ENCODE results near the gene COL9A1. TPM values are rescaled to one million over a fixed set of nuclear protein-coding genes. Genes with fewer than 3 reads are reported as not detected.

Gene COL9A1
- total and polyA plus RNA-seq, 9 of the 15 experiments (the other 6 are each of a cell fraction or from before 2014, with no cell fraction given) = 0.01 to 0.13 (median 0.06) TPM; not detected in 1

DNA sequence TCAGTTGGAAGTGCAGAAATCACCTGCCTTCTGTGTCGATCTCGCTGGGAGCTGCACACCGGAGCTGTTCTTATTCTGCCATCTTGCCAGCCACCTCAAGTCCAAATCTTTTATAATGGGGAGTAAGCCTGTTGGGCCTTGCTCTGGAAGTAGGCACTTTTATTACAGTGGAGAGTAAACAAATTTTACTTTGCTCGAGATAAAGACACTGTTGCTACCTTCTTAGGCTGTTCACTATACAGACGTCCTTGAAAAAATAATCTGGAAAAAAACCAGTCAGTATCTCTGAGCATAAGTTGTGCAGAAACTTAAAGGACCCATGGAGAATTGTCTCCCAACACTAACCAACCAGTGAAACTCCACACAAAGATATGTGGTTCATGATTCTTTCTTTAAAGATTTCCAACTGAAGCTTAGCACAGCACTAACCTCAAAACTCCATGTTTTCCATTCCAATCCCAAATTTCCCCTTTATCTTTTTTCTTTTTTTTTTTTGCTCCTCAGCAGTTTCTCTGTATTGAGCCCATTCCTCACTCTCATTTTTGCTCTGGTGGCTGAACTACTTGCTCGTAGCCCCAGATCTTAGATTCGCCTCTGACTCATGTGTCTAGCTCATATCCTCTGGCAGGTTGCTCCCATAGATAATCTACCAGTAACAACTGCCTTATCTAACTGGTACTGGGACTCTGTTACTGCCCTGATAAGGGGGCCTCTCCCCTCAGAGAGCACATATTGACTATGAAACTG, 34.3 kb upstream of the COL9A1 start (continued):
- TF ChIP-seq, protein P1, sequence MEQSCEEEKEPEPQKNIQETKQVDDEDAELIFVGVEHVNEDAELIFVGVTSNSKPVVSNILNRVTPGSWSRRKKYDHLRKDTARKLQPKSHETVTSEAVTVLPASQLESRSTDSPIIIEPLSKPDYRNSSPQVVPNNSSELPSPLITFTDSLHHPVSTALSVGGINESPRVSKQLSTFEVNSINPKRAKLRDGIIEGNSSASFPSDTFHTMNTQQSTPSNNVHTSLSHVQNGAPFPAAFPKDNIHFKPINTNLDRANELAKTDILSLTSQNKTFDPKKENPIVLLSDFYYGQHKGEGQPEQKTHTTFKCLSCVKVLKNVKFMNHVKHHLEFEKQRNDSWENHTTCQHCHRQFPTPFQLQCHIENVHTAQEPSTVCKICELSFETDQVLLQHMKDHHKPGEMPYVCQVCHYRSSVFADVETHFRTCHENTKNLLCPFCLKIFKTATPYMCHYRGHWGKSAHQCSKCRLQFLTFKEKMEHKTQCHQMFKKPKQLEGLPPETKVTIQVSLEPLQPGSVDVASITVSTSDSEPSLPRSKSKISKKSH (CRISPR knock-in tag; IDR thresholded peaks at IDR 0.05) = no peak
- TF ChIP-seq, protein P2, sequence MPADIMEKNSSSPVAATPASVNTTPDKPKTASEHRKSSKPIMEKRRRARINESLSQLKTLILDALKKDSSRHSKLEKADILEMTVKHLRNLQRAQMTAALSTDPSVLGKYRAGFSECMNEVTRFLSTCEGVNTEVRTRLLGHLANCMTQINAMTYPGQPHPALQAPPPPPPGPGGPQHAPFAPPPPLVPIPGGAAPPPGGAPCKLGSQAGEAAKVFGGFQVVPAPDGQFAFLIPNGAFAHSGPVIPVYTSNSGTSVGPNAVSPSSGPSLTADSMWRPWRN (IDR thresholded peaks at IDR 0.05; ENCODE audit: low read depth) = peak; percentile 94
- TF ChIP-seq JUNB (CRISPR knock-in tag; conservative IDR thresholded peaks at IDR 0.05) (peak; percentile 69), SETDB1 (IDR thresholded peaks at IDR 0.05; ENCODE audit: low read length) (no peak), HNRNPUL1 (IDR thresholded peaks at IDR 0.05; ENCODE audit: low read length) (no peak), SP1 (CRISPR knock-in tag; IDR thresholded peaks at IDR 0.05) (peak; percentile 45; the same call in 1 of the 2 replicates), DNMT1 (IDR thresholded peaks at IDR 0.05) (no peak), KLF1 (tag; IDR thresholded peaks at IDR 0.05) (peak; percentile 79), XRCC5 (IDR thresholded peaks at IDR 0.05; ENCODE audit: low read depth, low read length) (no peak), ZNF124 (CRISPR knock-in tag; IDR thresholded peaks at IDR 0.05) (no peak), CBX1 (IDR thresholded peaks at IDR 0.05; ENCODE audit: low read depth) (no peak), RFX7 (CRISPR knock-in tag; IDR thresholded peaks at IDR 0.05) (no peak), GATAD2A (IDR thresholded peaks at IDR 0.05) (peak; percentile 96; the same call in 1 of the 2 replicates)
- TF ChIP-seq, protein P3, sequence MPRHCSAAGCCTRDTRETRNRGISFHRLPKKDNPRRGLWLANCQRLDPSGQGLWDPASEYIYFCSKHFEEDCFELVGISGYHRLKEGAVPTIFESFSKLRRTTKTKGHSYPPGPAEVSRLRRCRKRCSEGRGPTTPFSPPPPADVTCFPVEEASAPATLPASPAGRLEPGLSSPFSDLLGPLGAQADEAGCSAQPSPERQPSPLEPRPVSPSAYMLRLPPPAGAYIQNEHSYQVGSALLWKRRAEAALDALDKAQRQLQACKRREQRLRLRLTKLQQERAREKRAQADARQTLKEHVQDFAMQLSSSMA (CRISPR knock-in tag; IDR thresholded peaks at IDR 0.05) = no peak
- TF ChIP-seq, protein P4, sequence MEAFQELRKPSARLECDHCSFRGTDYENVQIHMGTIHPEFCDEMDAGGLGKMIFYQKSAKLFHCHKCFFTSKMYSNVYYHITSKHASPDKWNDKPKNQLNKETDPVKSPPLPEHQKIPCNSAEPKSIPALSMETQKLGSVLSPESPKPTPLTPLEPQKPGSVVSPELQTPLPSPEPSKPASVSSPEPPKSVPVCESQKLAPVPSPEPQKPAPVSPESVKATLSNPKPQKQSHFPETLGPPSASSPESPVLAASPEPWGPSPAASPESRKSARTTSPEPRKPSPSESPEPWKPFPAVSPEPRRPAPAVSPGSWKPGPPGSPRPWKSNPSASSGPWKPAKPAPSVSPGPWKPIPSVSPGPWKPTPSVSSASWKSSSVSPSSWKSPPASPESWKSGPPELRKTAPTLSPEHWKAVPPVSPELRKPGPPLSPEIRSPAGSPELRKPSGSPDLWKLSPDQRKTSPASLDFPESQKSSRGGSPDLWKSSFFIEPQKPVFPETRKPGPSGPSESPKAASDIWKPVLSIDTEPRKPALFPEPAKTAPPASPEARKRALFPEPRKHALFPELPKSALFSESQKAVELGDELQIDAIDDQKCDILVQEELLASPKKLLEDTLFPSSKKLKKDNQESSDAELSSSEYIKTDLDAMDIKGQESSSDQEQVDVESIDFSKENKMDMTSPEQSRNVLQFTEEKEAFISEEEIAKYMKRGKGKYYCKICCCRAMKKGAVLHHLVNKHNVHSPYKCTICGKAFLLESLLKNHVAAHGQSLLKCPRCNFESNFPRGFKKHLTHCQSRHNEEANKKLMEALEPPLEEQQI (IDR thresholded peaks at IDR 0.05) = peak; percentile 98
- TF ChIP-seq, protein P5, sequence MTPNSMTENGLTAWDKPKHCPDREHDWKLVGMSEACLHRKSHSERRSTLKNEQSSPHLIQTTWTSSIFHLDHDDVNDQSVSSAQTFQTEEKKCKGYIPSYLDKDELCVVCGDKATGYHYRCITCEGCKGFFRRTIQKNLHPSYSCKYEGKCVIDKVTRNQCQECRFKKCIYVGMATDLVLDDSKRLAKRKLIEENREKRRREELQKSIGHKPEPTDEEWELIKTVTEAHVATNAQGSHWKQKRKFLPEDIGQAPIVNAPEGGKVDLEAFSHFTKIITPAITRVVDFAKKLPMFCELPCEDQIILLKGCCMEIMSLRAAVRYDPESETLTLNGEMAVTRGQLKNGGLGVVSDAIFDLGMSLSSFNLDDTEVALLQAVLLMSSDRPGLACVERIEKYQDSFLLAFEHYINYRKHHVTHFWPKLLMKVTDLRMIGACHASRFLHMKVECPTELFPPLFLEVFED (CRISPR knock-in tag; conservative IDR thresholded peaks at IDR 0.05) = peak; percentile 93
- TF ChIP-seq, protein P6, sequence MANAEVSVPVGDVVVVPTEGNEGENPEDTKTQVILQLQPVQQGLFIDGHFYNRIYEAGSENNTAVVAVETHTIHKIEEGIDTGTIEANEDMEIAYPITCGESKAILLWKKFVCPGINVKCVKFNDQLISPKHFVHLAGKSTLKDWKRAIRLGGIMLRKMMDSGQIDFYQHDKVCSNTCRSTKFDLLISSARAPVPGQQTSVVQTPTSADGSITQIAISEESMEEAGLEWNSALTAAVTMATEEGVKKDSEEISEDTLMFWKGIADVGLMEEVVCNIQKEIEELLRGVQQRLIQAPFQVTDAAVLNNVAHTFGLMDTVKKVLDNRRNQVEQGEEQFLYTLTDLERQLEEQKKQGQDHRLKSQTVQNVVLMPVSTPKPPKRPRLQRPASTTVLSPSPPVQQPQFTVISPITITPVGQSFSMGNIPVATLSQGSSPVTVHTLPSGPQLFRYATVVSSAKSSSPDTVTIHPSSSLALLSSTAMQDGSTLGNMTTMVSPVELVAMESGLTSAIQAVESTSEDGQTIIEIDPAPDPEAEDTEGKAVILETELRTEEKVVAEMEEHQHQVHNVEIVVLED (CRISPR knock-in tag; IDR thresholded peaks at IDR 0.05) = peak; percentile 65; the same call in 1 of the 2 replicates

All from K562 (cell line).